Neural cell (in vitro differentiated cells): ENCODE measurements around the gene TRIM47.

Experiments used
- CTCF ChIP-seq: fragments of 450-650 bp; IDR thresholded peaks from 2 replicates; pipeline ENCODE4 v1.5.1; 2014; ENCODE audit warnings: antibody characterized with exemption, mild to moderate bottlenecking, moderate library complexity; ENCODE audit not compliant: poor library complexity, severe bottlenecking
- EZH2 ChIP-seq: fragments of 200-600, 300-800 bp; shearing (Covaris generic), sonication (generic); IDR thresholded peaks from 2 replicates; pipeline ENCODE4 v1.6.1; 2014; ENCODE audit warnings: antibody characterized with exemption, low read length, borderline replicate concordance, mild to moderate bottlenecking; ENCODE audit not compliant: insufficient read depth, poor library complexity, severe bottlenecking
- POLR2AphosphoS5 ChIP-seq: IDR thresholded peaks from 2 replicates; pipeline ENCODE4 v1.6.1; 2012

GRCh38 chr17:75861927-75862317 is 16.5 kb downstream of the TRIM47 start:
- TF ChIP-seq CTCF (no peak), EZH2 (no peak), POLR2AphosphoS5 (no peak)
